ENCODE measurements around the gene SRGAP3. TPM values are rescaled to one million over a fixed set of nuclear protein-coding genes. Genes with fewer than 3 reads are reported as not detected.

SRGAP3 gene
- total RNA-seq, 2 experiments from 2014 or later = 1.8 to 2.5 TPM

GRCh38 chr3:9192248-9193025, 57.0 kb downstream of the SRGAP3 start:
- H3K4me1 Mint-ChIP-seq (ENCODE audit: low read depth) = no peaks in the 10 kb centered on the region
- no peak overlapping the region for H3K4me3 Mint-ChIP-seq
- DNase-seq = no peak
- intact Hi-C loops (cut with micrococcal nuclease) = no loop called here
- H3K36me3 Mint-ChIP-seq (ENCODE audit: low read depth) = no peaks in the 10 kb centered on the region
- H3K27ac Mint-ChIP-seq = no peak overlapping the region
- ATAC-seq = no peak
- no peaks in the 10 kb centered on the region for H3K27me3 Mint-ChIP-seq
- no peak for TF ChIP-seq CTCF (IDR thresholded peaks at IDR 0.05)
- H3K9me3 Mint-ChIP-seq = no peaks in the 10 kb centered on the region
- ChIA-PET POLR2A (no interaction called here), CTCF (no interaction called here)

GRCh38 chr3:9190276-9190675, 59.2 kb downstream of the SRGAP3 start:
- ChIA-PET CTCF (no interaction called here), POLR2A (no interaction called here)
- no peak overlapping the region for H3K27ac Mint-ChIP-seq
- H3K36me3 Mint-ChIP-seq (ENCODE audit: low read depth) = no peaks in the 10 kb centered on the region
- DNase-seq (no peak), ATAC-seq (no peak)
- intact Hi-C loops (cut with micrococcal nuclease) = no loop called here
- TF ChIP-seq CTCF (IDR thresholded peaks at IDR 0.05) = no peak
- H3K27me3 Mint-ChIP-seq = no peaks in the 10 kb centered on the region
- H3K4me3 Mint-ChIP-seq = no peak overlapping the region
- H3K9me3 Mint-ChIP-seq = no peaks in the 10 kb centered on the region
- H3K4me1 Mint-ChIP-seq (ENCODE audit: low read depth) = no peaks in the 10 kb centered on the region

- Mint-ChIP-seq H3K4me3 (no peak overlapping the region), H3K27ac (no peak overlapping the region), H3K27me3 (no peaks in the 10 kb centered on the region), H3K9me3 (no peaks in the 10 kb centered on the region), H3K36me3 (ENCODE audit: low read depth) (no peaks in the 10 kb centered on the region), H3K4me1 (ENCODE audit: low read depth) (no peaks in the 10 kb centered on the region)
- ChIA-PET POLR2A (no interaction called here), CTCF (no interaction called here)
- intact Hi-C loops (cut with micrococcal nuclease) = no loop called here
- no peak for DNase-seq
- TF ChIP-seq CTCF (IDR thresholded peaks at IDR 0.05) = no peak
- ATAC-seq = no peak
Measured at GRCh38 chr3:9188583-9188982, 60.9 kb downstream of the SRGAP3 start.

- ChIA-PET POLR2A (no interaction called here), CTCF (interaction anchor here (1.2 kb wide), 1 partner anchor 117 kb away, joined by 4 read pairs; no protein-coding TSS in a partner anchor)
- Mint-ChIP-seq H3K36me3 (ENCODE audit: low read depth) (no peaks in the 10 kb centered on the region), H3K4me3 (no peak overlapping the region), H3K27ac (no peak overlapping the region), H3K9me3 (no peaks in the 10 kb centered on the region), H3K27me3 (no peaks in the 10 kb centered on the region), H3K4me1 (ENCODE audit: low read depth) (peaks cover 6% of the 10 kb centered on the region)
- intact Hi-C loops (cut with micrococcal nuclease) = no loop called here
- no peak for ATAC-seq
- no peak for DNase-seq
- TF ChIP-seq CTCF (IDR thresholded peaks at IDR 0.05) = no peak
Measured at GRCh38 chr3:9185701-9186100, 63.7 kb downstream of the SRGAP3 start.

GRCh38 chr3:9185046-9185445, 64.4 kb downstream of the SRGAP3 start:
- DNase-seq (no peak), ATAC-seq (no peak)
- TF ChIP-seq CTCF (IDR thresholded peaks at IDR 0.05) = no peak
- ChIA-PET CTCF (interaction anchor here (1.2 kb wide), 1 partner anchor 117 kb away, joined by 4 read pairs; no protein-coding TSS in a partner anchor), POLR2A (no interaction called here)
- Mint-ChIP-seq H3K27ac (no peak overlapping the region), H3K4me3 (no peak overlapping the region), H3K4me1 (ENCODE audit: low read depth) (peaks cover 12% of the 10 kb centered on the region), H3K36me3 (ENCODE audit: low read depth) (no peaks in the 10 kb centered on the region), H3K9me3 (no peaks in the 10 kb centered on the region), H3K27me3 (no peaks in the 10 kb centered on the region)
- intact Hi-C loops (cut with micrococcal nuclease) = no loop called here

Measured in activated CD8-positive, alpha-beta T cell treated with anti-CD3 and anti-CD28 coated beads for 36 hours (primary cell).